Measurements from ENCODE around the gene CHRNA4. TPM values are rescaled to one million over a fixed set of nuclear protein-coding genes. Genes with fewer than 3 reads are reported as not detected.

The CHRNA4 gene
- total RNA-seq, 1 experiment from 2014 or later: 2.4 TPM

- POLR2A ChIA-PET: no interaction called here
- CTCF ChIA-PET: no interaction called here
- no peak for TF ChIP-seq REST (IDR thresholded peaks at IDR 0.05; ENCODE audit: insufficient read depth in 1 of 2, low read depth in 2 of 2, low read length in 1 of 2)
- TF ChIP-seq CTCF (IDR thresholded peaks at IDR 0.05): no peak
- TF ChIP-seq POLR2AphosphoS5 (IDR thresholded peaks at IDR 0.05; ENCODE audit: low read depth, low read length): no peak
- TF ChIP-seq TCF7L2 (IDR thresholded peaks at IDR 0.05; ENCODE audit: low read depth, low read length): no peak
- TF ChIP-seq SIN3A (IDR thresholded peaks at IDR 0.05; ENCODE audit: borderline replicate concordance, insufficient read depth, low read depth, low read length): no peak
- in situ Hi-C loops (cut with HindIII; ENCODE audit: low pct_unique_long_range_greater_than_20kb, low sequenced_read_pairs) (no loop called here), intact Hi-C loops (cut with micrococcal nuclease; ENCODE audit: unreplicated experiment) (no loop called here)
- H3K4me1 ChIP-seq (ENCODE audit: control insufficient read depth, insufficient read depth, low read length): no peaks in the 10 kb centered on the region
- H3K9me3 ChIP-seq (ENCODE audit: control insufficient read depth, insufficient read depth, low read depth, low read length): no peaks in the 10 kb centered on the region
- no TSS peak for BruUV-seq (replicated peaks)
- ATAC-seq: no peak
- H3K4me3 ChIP-seq (ENCODE audit: low read depth in 2 of 2, low read length in 2 of 2): no peak overlapping the region
- H3K27me3 ChIP-seq (ENCODE audit: control insufficient read depth, insufficient read depth, low read length): no peaks in the 10 kb centered on the region
- no peak overlapping the region for H3K27ac ChIP-seq (ENCODE audit: low read length)
- no peak for DNase-seq (ENCODE audit: low read depth, low spot score)
- H3K36me3 ChIP-seq (ENCODE audit: control insufficient read depth, insufficient read depth, low read length): no peaks in the 10 kb centered on the region
Measured at GRCh38 chr20:63365601-63366389, 4.6 kb upstream of the CHRNA4 start.

- no peak for ATAC-seq
- H3K4me3 ChIP-seq (ENCODE audit: low read depth in 2 of 2, low read length in 2 of 2): no peak overlapping the region
- intact Hi-C loops (cut with micrococcal nuclease; ENCODE audit: unreplicated experiment): no loop called here
- DNase-seq (ENCODE audit: low read depth, low spot score): no peak
- CTCF ChIA-PET: no interaction called here
- POLR2A ChIA-PET: no interaction called here
- no peaks in the 10 kb centered on the region for H3K36me3 ChIP-seq (ENCODE audit: control insufficient read depth, insufficient read depth, low read length)
- no TSS peak for BruUV-seq (replicated peaks)
- no peaks in the 10 kb centered on the region for H3K27me3 ChIP-seq (ENCODE audit: control insufficient read depth, insufficient read depth, low read length)
- in situ Hi-C loops (cut with HindIII; ENCODE audit: low pct_unique_long_range_greater_than_20kb, low sequenced_read_pairs): no loop called here
- no peaks in the 10 kb centered on the region for H3K9me3 ChIP-seq (ENCODE audit: control insufficient read depth, insufficient read depth, low read depth, low read length)
- no peak for TF ChIP-seq TCF7L2 (IDR thresholded peaks at IDR 0.05; ENCODE audit: low read depth, low read length)
- TF ChIP-seq POLR2AphosphoS5 (IDR thresholded peaks at IDR 0.05; ENCODE audit: low read depth, low read length): no peak
- TF ChIP-seq CTCF (IDR thresholded peaks at IDR 0.05): no peak
- no peak for TF ChIP-seq SIN3A (IDR thresholded peaks at IDR 0.05; ENCODE audit: borderline replicate concordance, insufficient read depth, low read depth, low read length)
- TF ChIP-seq REST (IDR thresholded peaks at IDR 0.05; ENCODE audit: insufficient read depth in 1 of 2, low read depth in 2 of 2, low read length in 1 of 2): no peak
- no peak overlapping the region for H3K27ac ChIP-seq (ENCODE audit: low read length)
- no peaks in the 10 kb centered on the region; the same call in 1 of the 2 replicates for H3K4me1 ChIP-seq (ENCODE audit: control insufficient read depth, insufficient read depth, low read length)
Measured at GRCh38 chr20:63364801-63365585, 3.8 kb upstream of the CHRNA4 start.
